HG02763 (cell line): Measurements from ENCODE around the gene TMEM179.

Experiments
- ATAC-seq: cut with Tn5 transposase; IDR thresholded peaks from one replicate; pipeline ENCODE4 v1.9.1; 2021; ENCODE audit warnings: mild to moderate bottlenecking, moderate library complexity; ENCODE audit not compliant: unreplicated experiment

TMEM179 gene

DNA sequence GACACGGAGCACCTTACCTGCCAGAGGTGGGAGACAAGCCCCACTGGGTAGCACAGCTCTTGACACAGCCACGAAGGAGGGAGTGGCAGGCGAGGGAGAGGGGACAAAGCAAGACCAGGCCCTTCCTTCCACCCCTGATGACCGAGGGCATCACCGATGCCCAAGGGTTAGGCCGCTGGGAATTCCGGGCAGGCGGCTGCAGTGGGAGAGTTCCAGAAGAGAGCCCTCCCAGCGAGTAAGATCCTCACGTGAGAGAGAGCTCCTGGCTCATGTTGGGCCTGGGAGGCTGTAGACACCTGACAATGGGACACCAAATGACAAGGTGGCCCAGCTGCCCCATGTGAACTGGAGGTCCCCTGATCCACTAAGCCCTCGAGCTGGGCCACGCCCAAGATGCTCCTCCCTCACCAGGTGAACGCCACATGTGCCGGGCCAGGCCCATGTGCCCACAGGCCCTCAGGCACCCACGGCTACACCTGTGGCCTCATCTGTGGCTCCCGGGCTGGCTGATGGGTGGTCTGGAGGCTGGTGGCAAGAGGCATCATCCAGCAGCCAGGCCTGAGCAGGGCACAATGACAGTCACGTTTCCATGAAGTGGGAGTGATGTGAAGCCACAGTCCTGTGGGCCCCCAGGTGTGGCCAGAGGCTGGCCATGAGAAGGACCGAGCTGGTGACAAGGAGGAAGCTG lies 57.1 kb downstream of the TMEM179 start:
- ATAC-seq = no peak

DNA sequence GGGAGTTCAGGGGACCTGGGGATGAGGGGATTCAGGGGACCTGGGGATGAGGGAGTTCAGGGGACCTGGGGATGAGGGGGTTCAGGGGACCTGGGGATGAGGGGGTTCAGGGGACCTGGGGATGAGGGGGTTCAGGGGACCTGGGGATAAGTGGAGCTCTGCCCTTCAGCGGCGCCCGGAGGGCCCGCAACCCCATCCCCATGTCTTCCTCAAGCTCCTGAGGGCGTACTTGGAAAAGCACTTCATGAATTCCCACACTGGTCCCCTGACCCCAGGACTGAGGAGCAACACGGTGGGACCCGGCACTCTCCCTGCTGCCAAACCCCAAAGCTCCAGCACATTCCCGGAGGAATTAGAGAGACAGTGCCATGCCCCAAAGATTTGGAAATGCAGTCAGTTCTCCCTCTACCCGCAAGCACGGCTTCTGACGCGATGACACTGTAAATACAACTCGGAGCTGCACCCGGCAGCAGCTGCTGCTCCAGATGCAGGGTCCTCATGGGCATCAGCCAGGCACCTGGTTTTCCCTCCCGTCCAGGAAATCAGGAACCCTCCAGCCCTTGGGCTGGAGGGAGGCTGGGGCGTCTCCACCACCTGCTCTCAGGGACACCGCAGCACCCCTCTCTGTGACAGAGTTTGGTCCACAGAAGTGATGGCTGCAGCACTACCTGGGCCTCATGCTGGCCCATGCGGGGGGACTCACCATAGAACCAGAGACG lies 57.8 kb downstream of the TMEM179 start:
- ATAC-seq = no peak

- no peak for ATAC-seq
These were observed 58.5 kb downstream of the TMEM179 start for GRCh38 chr14:104545942-104546501.

DNA sequence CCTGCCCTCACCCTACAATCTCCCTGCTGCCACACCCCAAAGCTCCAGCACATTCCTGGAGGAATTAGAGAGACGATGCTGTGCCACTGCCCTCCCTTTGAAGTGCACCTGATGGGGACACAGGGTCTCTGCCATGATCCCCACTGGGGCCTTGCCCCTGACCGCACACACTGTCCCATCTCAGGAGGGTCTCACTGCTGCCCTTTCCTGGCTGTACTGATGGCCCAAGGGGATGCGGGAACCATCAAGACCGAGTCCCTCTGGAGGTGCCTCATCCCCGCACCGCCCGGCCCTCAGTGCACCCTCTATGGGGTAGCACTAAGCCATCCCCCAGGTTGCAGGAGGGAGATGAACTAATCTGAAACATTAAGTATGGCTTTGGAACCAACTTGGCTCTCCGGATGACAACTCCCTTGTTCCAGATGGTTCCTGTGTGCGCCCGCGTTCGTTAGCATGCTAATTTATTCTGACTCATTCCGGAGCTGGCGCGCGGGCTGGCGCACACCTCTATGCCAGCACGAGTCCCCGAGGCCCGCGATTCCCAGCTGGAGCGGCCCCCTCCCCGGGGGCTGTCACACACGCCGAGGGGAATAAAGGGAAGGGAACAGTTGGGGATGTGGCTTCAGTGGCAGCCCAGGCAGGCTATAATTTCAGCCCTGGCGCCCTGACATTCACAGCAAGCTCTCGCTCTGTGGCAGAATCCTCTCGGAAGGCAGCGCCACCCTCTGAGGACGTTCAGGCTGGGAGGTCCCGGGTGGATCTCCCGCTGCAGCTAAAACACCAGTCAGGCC lies 59.2 kb downstream of the TMEM179 start:
- no peak for ATAC-seq

DNA sequence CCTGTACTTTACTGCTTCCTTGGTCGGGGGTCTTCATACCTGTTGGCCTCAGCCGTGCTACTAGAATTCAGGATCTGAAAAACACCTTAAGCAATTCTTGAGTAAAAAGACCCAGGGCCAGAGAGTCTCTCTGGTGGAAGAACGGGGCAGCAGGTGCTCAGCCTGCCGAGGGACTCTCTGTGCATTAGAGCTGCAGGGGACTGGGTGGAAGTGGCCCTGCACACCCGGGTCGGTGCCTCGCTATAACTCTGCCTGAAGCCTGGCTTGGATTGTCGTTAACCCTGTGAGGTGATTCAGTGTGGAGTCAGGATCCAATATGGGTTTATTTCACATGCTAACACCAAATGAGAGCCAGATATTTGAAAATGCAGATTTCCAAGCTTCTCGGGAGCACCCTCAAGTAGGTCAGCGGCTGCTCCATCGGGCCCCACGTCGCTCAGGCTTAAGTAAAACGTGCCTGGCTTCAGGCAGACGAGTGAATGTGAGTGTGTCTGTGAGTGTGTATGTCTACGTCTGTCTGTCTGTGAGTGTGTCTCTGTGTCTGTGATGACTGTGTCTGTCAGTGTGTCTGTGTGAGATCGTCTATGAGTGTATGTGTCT lies 60.1 kb downstream of the TMEM179 start:
- ATAC-seq = no peak

- no peak for ATAC-seq
These were observed 61.4 kb downstream of the TMEM179 start for GRCh38 chr14:104542871-104543830.

- no peak for ATAC-seq
These were observed 62.6 kb downstream of the TMEM179 start for GRCh38 chr14:104541905-104542465.
